H1 (cell line): ENCODE results near the gene DHPS. TPM values are rescaled to one million over a fixed set of nuclear protein-coding genes. Genes with fewer than 3 reads are reported as not detected.

Experiments
- CBX5 ChIP-seq: fragments of 300-800, 300-1000 bp; sonication (generic); IDR thresholded peaks from 2 replicates; pipeline ENCODE4 v1.7.1; 2016; ENCODE audit warnings: antibody characterized with exemption, low read length, low read depth
- CTCF ChIP-seq, 3 experiments: IDR thresholded peaks; 1 replicate in 2 of 3; 2 replicates in 1 of 3; pipeline versions ENCODE4 v1.5.1 to v1.6.1; 2011; ENCODE audit warnings: low read length in 3 of 3, mild to moderate bottlenecking in 3 of 3, inconsistent platforms in 2 of 3, low read depth in 1 of 3, moderate library complexity in 1 of 3; ENCODE audit not compliant: insufficient read depth in 1 of 3; ENCODE audit errors: control extremely low read depth in 1 of 3
- GTF2F1 ChIP-seq: IDR thresholded peaks from 2 replicates; pipeline ENCODE4 v1.6.1; 2012; ENCODE audit warnings: low read depth, low read length, improper control_type of control experiment, borderline replicate concordance
- polyA plus RNA-seq, 7 experiments: library from polyadenylated mRNA; depleted of rRNA in 3 of 7; stranded (reverse) in 5 of 7; unstranded in 2 of 7; fragments of >200 nt in 5 of 7; fragments of 200-250 nt in 2 of 7; gene quantifications; 1 replicate in 5 of 7; 2 replicates in 1 of 7; 4 replicates in 1 of 7; pipeline versions ENCODE4 v1.2.1 to v1.2.3, GENCODE V29; 2011 to 2013; ENCODE audit warnings: missing spikeins in 2 of 7, mixed read lengths in 2 of 7
- total RNA-seq: library from RNA; stranded (reverse); fragmentation: NEBNext Ultra II Directional; extraction: Animal tissue kit (Norgen Biotek cat#: 25700); gene quantifications from 2 replicates; pipeline ENCODE4 v1.2.1, GENCODE V29; 2021

DHPS gene
- total and polyA plus RNA-seq, 2 of the 8 experiments (the other 6 are each of a cell fraction or from before 2014, with no cell fraction given) = 86.6 to 99.6 TPM

GRCh38 chr19:12642506-12642905 lies 39.2 kb downstream of the DHPS start (continued):
- TF ChIP-seq CTCF (IDR thresholded peaks at IDR 0.05; ENCODE audit: control extremely low read depth in 1 of 3, insufficient read depth in 1 of 3, low read depth in 1 of 3, low read length in 3 of 3) (no peak), GTF2F1 (no peak), CBX5 (no peak)
